Activated T-cell treated with anti-CD3 and anti-CD28 coated beads, Interleukin-2, amount 50 U/mL, for 1 hour (primary cell): ENCODE results near the gene C1R.

Experiments used
- DNase-seq: peaks from one replicate; pipeline ENCODE4 v3.0.0-alpha.2; 2020

The C1R gene

DNA sequence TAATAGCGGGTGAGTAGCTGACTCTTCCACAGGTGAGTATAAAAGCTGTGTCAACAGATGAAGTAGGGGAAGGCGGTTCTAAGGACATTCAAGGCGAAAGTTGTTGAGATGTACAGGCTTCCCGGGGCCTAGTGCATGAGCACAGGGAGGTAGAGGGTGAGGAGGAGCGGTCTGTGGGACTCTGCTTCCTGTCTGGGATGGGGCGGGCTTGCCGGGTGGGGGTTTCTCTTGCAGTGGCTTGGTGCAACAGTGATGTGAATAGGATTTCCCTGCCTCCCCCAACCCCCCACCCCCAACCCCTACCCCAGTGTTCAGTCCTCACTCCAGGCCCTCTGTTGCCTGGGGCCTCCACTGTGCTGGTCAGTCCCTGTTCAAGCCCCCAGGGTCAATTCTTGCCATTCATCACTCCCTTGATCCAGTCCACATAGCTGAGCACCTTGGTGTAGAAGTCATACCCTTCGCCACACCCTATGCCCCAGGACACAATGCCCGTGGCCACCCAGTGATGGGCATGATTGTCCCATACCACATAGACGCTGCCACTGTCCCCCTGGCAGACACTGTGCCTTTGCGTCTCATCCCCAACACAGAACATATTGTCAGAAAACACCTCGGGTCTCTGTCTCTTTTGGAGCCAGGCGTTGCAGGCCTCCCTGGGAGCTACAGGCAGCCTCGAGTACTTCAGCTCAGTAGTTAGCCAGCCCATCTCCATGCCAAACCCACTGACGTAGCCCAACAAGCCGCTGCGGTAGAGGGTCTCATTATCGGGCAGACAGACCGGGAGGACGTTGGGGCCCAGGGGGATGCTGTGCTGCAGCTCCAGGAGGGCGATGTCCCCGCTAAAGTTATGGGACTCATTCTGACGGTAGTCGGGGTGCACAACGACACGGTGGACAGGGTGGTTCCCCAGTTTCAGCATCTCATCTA, 4.0 kb upstream of the C1R start:
- DNase-seq: no peak

DNA sequence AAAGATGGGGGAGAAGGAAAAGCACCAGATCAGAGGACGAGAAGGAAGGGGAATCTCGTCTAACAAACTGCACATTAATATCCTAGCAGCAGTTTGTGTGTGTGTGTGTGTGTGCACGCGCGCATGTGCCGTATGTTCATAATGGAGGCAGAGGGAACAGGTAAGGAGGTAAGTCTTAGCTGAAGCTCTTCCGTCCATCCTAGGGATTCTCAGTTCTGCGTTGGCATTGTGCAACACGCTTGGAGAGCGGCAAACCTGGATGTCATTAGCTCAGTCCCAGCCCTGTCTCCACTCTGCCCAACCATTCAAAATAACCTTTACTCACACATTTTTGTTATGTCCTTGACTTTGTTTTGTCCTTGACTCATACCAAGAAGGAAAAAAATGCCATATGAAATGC, 1.6 kb upstream of the C1R start:
- DNase-seq: no peak

DNA sequence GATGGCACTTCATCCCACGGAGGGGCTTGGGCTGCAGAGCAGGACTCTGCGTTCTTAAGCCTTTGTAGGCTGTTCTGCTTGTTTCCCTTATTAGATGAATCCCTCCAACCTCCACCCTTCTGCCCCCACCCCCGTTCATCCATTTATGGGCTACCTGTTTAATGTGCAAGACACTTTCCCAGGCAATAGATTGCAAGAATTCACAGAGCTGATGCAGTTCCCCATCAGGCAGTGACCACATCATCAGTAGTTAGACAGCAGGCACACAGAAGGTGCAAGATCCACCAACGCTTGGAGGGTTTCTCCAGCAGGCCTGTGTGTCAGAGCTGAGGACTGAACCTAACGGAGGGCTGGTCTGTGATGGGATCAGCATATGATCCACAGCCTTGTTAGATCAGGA, 1.2 kb upstream of the C1R start:
- no peak for DNase-seq

DNA sequence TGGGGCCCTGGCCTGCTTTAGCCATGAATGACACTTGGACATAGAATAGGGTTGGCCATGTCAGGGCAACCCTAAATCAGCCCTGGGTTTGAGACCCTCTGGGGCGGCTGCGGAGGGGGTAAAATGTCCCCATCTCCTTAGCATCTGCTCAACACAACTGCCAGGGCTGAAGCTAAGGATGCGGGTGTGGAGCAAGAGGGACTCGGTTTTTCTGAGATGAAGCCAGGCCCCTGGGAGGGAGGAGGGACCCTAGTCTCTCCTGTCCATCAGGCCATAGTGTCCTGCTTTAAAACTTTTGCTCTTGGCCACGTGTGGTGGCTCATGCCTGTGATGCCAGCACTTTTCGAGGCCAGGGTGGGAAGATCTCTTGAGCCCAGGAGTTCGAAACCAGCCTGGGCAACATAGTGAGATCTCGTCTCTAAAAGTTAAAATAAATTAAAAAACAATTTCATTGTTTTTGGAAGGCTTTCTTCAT, 778 bp upstream of the C1R start:
- DNase-seq: no peak

DNA sequence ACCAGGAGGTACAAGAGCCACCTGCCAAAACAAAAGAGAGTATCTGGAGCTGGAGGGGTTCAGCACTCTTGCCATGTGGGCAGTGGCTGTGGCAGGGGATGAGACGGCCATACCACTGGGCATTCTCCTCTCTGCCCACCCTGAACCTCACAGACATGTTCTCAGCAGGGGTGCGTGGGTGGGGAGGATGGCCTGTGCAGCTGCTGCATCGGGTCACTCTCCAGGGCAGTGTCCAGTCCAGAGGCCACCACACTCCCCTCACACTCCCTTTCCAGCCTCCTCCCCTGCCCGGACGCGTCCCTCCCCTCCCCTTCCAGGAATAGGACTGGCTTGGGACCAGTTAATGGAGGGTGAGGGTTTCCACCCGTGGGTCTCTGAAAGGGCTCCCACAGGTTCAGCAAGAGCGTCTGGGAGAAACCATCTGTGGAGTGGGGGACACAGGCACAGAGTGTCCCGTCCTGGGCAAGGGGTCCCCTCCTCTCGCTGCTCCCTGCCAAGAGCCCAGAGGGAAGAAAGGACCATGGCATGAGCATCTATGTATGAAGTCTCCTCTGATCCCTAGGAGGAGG, 501 bp downstream of the C1R start:
- no peak for DNase-seq

DNA sequence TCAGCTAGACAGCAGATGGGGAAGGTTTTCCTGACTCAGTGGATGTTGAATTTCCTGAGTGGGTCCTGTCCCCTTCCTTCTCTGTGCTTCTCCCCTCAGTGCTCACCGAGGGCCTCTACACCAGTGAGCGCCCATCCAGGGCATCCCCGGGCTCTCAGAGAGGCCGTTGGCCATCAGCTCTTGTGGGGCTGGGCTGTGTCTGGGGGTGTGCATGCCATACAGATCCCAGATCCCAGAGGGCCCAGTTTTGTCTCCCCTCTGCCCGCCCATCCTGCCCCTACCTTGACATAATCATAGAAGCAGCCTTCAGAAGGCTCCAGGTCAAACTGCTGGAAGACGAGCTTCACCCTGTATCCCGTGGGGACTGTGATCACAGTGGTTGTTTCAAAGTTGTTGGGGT, 1.1 kb downstream of the C1R start:
- DNase-seq: no peak

DNA sequence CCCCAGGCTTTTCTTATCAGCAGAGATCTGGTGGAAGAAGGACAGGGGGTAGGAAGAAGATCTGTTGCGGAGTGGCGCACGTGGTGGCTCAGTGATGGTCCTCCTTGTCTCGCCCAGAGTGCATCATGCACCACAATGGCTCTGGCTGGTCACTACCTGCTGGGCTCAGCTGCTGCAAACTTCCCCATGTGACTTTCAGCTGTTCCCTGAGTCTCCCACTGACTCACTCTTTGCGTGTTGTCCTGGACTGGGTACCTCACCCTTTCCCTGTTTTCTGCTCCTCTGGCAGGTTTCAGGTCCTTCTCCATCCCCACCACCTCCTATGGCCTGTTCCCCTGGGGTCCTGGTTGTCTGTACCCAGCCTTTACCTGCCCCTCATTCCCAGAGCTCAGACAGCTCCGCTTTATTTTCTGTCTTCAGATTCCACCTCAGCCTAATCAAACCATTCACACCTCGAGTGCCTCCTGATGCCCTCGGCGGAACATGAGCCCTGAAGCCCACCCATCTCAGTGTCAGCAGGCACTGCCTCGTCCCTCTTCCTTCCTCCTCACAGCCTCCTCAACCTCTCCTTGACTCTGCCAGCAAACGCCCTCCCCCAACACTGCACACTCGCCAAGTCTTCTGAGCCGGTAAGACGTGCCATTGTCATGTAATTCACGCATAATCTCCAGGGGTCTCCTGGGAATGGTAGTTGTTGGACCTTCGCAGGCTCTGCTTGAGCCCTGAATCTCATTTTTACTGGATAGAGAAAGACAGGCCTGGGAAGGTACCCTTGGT, 1.8 kb downstream of the C1R start:
- DNase-seq: no peak

DNA sequence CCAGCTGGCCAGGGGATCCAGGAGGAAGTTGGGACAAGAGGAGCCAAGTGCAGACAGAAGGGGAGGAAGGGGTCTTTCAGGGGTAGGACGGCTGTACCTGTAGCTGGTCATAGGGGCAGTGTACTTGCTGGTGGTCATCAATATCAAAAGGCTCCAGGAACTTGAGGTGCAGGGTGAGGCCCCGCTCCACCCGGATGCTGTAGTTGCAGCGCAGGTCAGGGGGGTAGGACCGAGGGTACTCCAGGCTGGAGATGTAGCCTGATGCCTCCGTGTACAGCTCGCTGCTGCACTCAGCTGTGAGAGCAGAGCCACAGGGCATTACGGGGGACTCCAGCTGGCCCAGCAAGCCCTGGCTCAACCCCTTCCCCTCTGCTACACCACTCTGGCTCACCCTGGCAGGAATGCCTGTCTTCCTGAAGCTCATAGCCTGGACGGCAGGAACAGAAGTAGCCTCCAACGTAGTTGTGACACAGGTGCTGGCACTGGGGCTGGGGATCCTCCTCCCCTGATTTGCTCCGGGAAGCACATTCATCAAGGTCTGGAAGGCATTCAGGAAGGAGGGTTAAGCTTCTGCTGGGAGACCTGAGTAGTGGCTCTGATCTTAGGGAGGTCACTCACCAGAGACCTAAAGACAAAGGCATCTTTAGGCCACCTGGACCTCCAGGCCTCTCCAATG, 2.9 kb downstream of the C1R start:
- no peak for DNase-seq

DNA sequence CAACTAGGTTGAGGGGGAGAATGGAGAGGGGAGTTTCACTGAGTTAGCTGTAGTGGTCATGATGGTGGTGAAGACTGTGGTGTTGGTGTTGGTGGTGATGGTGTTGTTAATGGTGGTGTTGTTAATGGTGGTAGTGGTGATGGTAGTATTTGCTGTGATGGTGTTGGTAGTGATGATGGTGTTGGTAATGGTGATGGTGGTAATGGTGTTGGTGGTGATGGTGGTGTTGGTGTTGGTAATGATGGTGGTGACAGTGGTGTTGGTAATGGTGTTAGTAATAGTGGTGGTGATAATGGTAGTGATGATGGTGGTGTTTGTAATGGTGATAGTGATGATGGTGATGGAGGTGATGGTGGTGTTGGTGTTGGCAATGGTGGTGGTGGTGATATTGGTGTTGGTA, 9.1 kb downstream of the C1R start:
- no peak for DNase-seq

DNA sequence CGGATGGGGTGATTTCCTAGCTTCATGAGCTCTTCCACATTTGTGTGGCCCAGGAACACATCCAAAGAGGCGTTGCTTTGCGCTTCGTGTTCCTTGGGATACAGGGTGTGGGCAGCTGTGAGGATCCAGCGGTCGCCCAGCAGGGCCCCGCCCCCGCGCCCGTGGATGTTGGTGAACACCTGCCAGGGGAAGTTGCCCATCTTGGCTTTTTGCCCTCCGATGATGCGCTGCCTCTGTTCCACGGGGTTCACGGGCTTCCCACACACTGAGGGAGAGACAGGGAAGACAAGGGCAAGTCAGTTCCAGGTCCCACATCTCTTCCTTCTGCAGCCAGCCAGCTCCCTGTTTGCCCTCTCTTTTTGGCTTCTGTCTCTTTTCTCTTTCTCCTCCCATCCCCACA, 11.2 kb downstream of the C1R start:
- no peak for DNase-seq

DNA sequence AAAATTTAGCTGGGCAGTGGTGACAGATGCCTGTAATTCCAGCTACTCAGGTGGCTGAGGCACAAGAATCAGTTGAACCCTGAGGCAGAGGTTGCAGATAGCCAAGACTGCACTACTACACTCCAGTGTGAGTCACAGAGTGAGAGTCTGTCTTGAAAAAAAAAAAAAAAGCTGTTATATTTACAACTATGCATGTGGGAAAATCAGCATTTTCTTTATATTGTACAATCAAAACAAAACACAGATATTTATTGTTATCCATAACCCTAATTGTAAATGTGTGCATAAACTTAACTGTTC, 12.5 kb downstream of the C1R start:
- no peak for DNase-seq

DNA sequence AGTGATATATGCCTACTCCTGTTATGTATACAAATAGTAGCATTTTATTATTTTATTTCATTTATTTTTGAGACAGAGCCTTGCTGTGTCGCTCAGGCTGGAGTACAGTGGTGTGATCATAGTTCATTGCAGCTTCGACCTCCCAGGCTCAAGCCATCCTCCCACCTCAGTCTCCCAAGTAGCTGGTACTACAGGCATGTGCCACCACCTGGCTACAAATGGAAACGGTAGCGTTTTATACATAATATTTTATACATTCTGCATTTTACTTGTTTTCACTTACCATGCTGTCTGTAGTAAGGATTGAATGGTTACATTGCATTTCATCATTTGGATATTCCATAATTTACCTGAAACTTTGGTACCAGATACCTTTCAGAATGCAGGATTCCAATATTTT, 14.1 kb downstream of the C1R start:
- no peak for DNase-seq

DNA sequence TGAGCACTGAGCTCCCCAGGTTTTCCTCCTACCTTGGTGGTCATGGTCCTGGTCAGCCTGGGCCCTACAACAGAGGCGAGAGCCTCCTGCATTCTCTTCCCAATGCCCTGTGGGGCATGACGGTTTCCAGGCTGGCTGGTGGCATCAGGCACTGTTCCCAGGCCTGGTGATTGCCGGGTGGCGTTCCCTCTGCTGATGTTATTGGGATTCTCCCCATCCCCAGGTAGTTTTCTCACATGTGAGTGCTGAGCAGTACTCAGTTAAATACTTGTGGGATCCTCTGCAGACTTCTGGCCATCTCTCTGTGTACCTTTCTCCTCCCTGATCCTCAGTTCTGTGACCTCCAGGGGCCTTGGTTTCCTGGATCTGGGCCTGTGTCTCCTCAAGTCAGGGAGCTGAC, 15.8 kb downstream of the C1R start:
- no peak for DNase-seq

DNA sequence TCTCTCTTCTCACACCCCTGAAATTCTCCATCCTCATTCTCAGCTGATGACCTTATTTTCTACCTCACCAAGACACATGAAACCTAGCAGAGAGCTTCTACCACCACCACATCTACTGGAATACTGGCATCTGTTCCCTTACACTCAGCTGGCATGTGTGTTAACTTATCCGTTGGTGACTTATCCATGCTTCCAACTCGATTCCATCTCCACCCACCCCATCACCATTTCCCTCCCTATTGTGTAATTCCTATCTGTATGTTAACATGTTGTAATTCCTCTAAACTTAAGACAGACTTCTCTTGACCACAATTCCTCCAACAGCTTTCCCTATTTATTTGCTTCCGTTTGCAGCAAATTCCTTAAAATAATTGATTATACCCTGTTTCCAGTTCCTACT, 16.3 kb downstream of the C1R start:
- no peak for DNase-seq

DNA sequence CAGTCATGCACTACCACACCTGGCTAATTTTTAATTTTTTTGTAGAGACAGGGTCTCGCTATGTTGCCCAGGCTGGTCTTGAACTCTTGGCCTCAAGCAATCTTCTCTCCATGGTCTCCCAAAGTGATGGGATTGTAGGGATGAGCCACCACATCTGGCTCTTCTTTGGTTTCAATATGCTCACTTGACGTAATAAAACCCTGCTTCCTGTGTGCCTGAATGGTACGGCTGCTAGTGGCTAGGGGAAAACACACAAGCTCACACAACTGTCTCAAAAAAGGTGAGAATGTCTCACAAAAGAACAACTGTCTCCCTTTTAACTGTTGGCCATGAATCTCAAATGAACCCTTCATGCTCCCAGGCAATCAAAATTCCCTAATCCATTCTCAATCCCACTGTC, 16.7 kb downstream of the C1R start:
- DNase-seq: no peak

DNA sequence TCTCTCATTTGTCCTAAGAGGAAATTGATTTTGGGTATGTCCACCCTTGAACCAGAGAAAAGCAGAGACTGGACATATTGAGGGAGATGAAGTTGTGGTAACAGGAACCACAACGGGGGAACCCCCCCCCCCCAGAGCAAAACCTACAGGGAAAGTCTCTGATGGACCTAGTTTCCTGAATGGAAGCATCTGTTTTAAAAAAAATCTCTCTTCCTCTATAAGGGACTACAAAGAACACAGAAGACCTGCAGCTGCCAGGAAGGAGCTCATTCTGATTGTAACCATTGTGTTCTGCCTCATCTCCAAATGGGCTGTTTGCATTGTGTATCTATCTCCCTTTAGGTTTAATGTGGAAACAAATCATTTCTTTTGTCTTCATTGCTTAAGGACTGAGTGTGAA, 18.3 kb downstream of the C1R start:
- no peak for DNase-seq

DNA sequence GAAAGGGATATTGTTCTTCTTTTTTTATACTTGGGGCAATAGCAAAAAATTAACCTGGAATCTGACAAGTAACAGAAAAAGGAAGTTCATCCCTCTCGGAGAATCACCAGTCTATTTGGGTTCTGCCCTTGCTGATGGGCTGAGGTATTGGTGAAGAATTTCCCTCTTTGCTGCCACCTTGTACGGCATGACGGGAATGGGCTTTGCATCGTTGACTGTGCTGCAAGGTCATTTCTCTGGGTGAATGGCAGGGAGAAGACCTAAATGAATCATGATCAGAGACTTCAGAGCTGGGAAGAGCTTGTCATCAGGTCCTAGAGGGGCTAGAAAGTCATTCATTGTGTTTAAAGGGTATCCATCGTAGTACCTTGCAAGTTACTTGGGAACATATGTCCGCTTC, 19.7 kb downstream of the C1R start:
- DNase-seq: no peak

DNA sequence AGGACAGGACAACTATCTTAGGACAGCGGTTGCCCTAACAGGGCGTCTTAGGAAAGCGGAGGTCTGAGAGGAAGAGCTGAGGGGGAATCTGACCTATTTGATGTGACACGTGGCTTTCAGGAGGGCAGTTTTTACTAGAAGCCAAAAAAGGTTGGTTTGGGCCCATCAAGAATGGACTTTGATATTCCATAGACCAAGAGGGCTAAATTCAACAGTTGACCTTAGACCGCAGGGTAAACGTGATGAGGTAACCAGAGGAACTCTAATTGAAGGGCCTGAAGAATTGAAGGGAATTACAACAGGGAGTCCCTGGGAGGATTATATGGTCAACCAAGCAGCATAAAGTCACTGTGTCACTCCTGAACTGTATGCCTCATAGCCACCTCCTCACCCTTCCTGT, 20.2 kb downstream of the C1R start:
- DNase-seq: no peak

DNA sequence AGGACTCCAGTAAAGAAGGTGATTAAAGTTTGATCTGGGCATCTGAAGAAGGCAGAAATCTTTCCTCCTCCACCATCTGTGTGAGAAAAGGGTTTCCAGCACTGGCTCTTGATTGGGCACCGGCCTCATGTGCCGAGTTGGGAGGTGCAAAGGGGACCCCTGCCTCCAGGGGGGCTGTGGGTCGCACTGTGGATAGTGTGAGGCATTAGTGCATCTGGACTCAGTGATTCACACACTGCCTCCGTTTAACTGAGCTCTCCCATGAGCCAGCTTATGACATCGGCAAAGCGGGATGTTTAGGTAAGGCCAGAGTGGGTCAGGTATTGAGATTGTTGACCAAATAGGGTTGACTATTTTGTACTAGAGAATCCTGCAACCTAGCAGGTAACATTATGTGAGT, 22.9 kb downstream of the C1R start:
- DNase-seq: no peak

DNA sequence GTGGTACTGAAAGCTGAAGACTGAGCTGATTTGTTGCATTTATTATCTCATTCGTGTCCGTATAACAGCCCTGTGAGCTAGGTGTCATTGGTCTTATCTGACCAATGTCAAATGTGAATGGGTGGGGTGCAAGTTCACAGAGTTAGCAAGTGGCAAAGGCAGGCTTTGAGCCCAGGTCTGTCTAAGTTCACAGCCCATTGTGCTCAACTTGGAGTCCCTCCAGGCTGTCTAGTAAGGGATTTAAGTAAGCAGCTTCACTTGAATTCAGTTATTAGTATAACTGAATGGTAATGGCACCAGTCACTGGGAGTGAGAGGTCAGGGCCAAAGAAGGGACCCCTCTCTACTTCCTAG, 23.3 kb downstream of the C1R start:
- no peak for DNase-seq

DNA sequence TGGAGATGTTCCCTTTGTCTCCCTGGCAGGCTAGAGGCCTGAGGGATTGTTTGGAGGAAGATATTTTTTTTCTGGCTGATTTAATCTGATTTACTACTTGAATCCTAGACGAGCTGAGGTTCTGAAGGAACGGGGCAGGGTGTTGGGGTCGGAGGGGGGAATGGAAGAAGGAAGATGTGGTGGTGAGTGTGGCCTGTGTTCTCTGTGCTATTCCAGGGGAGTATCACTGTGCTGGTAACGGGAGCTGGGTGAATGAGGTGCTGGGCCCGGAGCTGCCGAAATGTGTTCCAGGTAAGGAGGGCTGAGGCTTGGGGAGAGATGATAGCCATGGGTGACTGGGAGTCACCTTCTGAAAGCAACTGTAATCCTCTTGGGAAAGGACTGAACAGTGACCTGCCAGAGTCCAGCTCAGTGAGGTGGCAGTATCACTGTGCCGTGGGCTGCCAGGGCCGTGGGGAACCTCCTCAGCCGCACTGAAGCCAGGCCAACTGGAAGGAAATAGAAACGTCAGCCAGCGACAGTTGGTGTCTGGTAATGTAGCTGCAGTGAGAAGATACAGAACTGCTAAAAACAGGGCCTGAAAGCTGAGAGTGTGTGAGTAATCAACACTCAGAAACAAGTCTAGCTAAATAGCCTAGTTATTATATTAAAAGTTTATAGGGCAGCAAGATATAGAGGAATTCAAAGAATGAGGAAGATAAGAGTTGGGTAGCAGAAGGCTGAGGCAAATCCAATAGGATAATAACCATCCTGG, 23.8 kb downstream of the C1R start:
- DNase-seq: no peak

DNA sequence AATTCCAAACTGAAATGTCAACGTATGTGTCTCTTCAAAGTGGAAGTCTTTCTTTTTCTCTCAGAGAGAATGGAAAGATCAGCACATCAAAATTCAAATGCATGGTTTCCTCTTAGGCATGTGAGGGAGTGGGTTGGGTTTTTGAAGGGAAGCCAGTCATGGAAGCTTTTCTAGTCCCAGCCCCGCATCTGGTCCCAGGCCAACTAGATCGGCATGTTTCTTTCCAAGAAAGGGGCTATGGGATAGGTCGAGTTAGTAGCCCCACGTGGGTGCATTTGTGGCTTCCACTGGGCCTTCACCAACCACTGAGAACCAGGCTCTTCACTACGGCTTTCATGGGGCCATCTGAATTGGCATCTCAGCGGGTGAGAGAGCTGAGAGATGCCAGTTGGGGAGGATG, 25.1 kb downstream of the C1R start:
- no peak for DNase-seq

DNA sequence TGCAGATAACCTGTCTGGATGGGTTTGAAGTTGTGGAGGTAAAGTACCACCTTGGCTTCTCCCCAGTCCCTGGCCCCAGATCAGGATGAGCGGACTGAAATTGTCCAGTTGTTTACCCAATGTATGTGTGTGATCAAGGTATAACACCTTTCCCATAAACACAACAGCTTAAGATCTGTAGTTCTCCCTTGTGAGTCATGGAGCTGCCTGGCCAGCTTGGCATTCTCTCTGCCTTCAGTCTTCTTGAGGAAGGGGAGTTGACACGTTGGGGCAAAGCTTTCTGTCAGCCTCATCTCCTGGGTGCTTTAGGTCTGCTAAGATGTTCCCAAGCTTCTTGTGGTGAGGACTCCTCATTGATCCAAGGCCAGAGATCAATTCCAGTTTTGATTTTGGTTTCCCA, 25.6 kb downstream of the C1R start:
- DNase-seq: no peak
